Measurements from ENCODE around the gene KIF26B. TPM values are rescaled to one million over a fixed set of nuclear protein-coding genes. Genes with fewer than 3 reads are reported as not detected.

KIF26B gene
- total and polyA plus RNA-seq, 2 experiments from 2014 or later, result 2.5 to 8.0 TPM

DNA sequence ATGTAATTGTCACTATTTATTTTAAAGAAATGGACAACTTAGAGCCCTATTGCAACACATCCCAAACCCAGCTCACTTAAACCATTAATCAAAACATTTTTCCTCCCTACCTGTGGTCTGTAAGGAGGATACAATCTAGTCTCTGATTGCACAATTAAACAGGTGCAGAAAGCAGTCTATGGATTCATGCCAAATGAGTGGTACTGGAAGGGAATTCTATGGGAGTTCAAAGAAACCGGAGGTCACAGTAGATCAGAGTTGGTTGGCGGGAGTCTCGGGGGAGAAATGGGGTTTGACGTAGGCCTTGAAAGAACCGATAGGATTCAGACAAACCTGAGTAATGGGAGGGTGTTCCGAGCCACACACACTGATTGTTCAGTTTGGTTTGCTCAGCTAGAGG is 314.9 kb downstream of the KIF26B start:
- H3K4me3 ChIP-seq, result no peak overlapping the region
- H3K9ac ChIP-seq, result no peak overlapping the region
- H3K27ac ChIP-seq, result no peak overlapping the region
- H3K9me2 ChIP-seq (ENCODE audit: insufficient read depth), result no peaks in the 10 kb centered on the region
- WGBS, 2 experiments (ENCODE audit: low coverage in 1 of 2, low lambda C conversion rate in 2 of 2, missing lambda C conversion rate in 2 of 2), result 73 to 77% methylated on average over 6 of the region's 6 CpGs
- no peaks in the 10 kb centered on the region for H3F3A ChIP-seq (ENCODE audit: insufficient read depth)
- no peaks in the 10 kb centered on the region for H3K9me3 ChIP-seq (ENCODE audit: low read depth)
- H3K36me3 ChIP-seq (ENCODE audit: low read depth), result no peaks in the 10 kb centered on the region
- H3K4me1 ChIP-seq (ENCODE audit: insufficient read depth), result peaks cover 2% of the 10 kb centered on the region; the same call in 1 of the 2 replicates
- DNase-seq, result no peak
- in situ Hi-C loops (cut with MboI), result no loop called here
- no peaks in the 10 kb centered on the region for H3K79me2 ChIP-seq (ENCODE audit: insufficient read depth)
- no peak overlapping the region for H3K4me2 ChIP-seq (ENCODE audit: unreplicated experiment)
- TF ChIP-seq EZH2phosphoT487 (IDR thresholded peaks at IDR 0.05; ENCODE audit: insufficient read depth, low read depth), result no peak
- no peak for TF ChIP-seq EZH2 (IDR thresholded peaks at IDR 0.05; ENCODE audit: insufficient read depth, poor library complexity, severe bottlenecking)
- no peaks in the 10 kb centered on the region for H4K20me1 ChIP-seq (ENCODE audit: insufficient read depth)
- no peak overlapping the region for H2AFZ ChIP-seq
- H3K27me3 ChIP-seq (replicated peaks; ENCODE audit: insufficient read depth), result no peaks in the 10 kb centered on the region

DNA sequence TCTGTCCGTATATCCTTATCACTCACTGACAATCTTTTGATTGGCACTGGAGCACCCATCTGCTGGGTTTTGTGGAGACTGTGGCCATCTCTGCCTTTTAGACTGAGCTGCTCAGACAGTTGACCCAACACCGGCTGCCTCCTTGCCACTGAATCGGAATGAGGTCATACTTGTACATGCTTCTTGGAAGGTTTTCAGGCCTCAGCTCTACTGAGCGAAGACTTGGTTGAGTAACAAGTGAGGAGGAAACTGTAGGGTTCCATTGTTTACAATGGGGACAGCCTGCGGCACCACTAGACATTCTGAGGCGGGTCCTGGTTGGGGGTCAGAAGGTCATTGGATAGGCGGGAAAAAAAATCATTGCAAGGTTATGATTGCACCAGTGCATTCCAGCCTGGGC is 320.3 kb downstream of the KIF26B start:
- H3K9me2 ChIP-seq (ENCODE audit: insufficient read depth), result no peaks in the 10 kb centered on the region
- peaks cover 8% of the 10 kb centered on the region; the same call in 1 of the 2 replicates for H3K4me1 ChIP-seq (ENCODE audit: insufficient read depth)
- H3K36me3 ChIP-seq (ENCODE audit: low read depth), result no peaks in the 10 kb centered on the region
- no peak overlapping the region for H3K4me3 ChIP-seq
- TF ChIP-seq EZH2phosphoT487 (IDR thresholded peaks at IDR 0.05; ENCODE audit: insufficient read depth, low read depth) (no peak), EZH2 (IDR thresholded peaks at IDR 0.05; ENCODE audit: insufficient read depth, poor library complexity, severe bottlenecking) (no peak)
- H3K27ac ChIP-seq, result no peak overlapping the region
- 0 out of 2 replicates have a peak, but pooled peaks cover 9% of the 10 kb centered on the region for H3F3A ChIP-seq (ENCODE audit: insufficient read depth)
- H4K20me1 ChIP-seq (ENCODE audit: insufficient read depth), result no peaks in the 10 kb centered on the region
- 44% methylated on average over 7 of the region's 7 CpGs for WGBS, 2 experiments (ENCODE audit: low coverage in 1 of 2, low lambda C conversion rate in 2 of 2, missing lambda C conversion rate in 2 of 2)
- in situ Hi-C loops (cut with MboI), result no loop called here
- peak; percentile 92 for DNase-seq
- H3K9me3 ChIP-seq (ENCODE audit: low read depth), result no peaks in the 10 kb centered on the region
- H3K27me3 ChIP-seq (replicated peaks; ENCODE audit: insufficient read depth), result no peaks in the 10 kb centered on the region
- H2AFZ ChIP-seq, result no peak overlapping the region
- H3K9ac ChIP-seq, result no peak overlapping the region
- H3K79me2 ChIP-seq (ENCODE audit: insufficient read depth), result no peaks in the 10 kb centered on the region
- H3K4me2 ChIP-seq (ENCODE audit: unreplicated experiment), result no peak overlapping the region

DNA sequence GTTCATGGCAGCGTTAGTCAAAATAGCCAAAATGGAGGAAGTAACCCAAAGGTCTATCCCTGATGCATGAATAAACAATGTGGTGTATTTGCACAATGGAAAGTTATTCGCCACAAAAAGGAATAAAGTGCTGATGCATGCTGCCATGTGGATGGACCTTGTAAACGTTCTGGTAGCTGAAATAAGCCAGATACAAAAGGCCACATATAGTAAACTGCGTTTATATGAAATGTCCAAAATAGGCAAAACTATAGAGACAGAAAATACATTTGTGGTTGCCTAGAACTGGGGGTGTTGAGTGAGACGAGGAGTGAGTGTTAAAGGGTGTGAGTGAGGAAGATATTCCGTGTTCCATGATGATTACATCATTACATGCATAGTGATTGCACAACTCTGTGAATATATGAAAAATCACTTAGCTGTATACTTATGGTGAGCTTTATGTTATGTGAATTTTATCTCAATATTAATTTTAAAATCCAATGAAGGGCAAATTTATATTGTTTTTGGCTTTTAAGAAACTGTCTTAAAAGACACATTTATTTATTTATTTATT is 321.3 kb downstream of the KIF26B start:
- no peaks in the 10 kb centered on the region for H3K9me2 ChIP-seq (ENCODE audit: insufficient read depth)
- TF ChIP-seq EZH2 (IDR thresholded peaks at IDR 0.05; ENCODE audit: insufficient read depth, poor library complexity, severe bottlenecking) (no peak), EZH2phosphoT487 (IDR thresholded peaks at IDR 0.05; ENCODE audit: insufficient read depth, low read depth) (no peak)
- peaks cover 8% of the 10 kb centered on the region; the same call in 1 of the 2 replicates for H3K4me1 ChIP-seq (ENCODE audit: insufficient read depth)
- no peak overlapping the region for H3K4me3 ChIP-seq
- in situ Hi-C loops (cut with MboI), result no loop called here
- H3K79me2 ChIP-seq (ENCODE audit: insufficient read depth), result no peaks in the 10 kb centered on the region
- no peaks in the 10 kb centered on the region for H3K9me3 ChIP-seq (ENCODE audit: low read depth)
- 0 out of 2 replicates have a peak, but pooled peaks cover 9% of the 10 kb centered on the region for H3F3A ChIP-seq (ENCODE audit: insufficient read depth)
- DNase-seq, result peak; percentile 26
- H3K4me2 ChIP-seq (ENCODE audit: unreplicated experiment), result no peak overlapping the region
- H3K27ac ChIP-seq, result no peak overlapping the region
- H3K36me3 ChIP-seq (ENCODE audit: low read depth), result no peaks in the 10 kb centered on the region
- WGBS, 2 experiments (ENCODE audit: low coverage in 1 of 2, low lambda C conversion rate in 2 of 2, missing lambda C conversion rate in 2 of 2), result 55 to 57% methylated on average over 6 of the region's 6 CpGs
- H3K9ac ChIP-seq, result no peak overlapping the region
- H2AFZ ChIP-seq, result no peak overlapping the region
- H4K20me1 ChIP-seq (ENCODE audit: insufficient read depth), result no peaks in the 10 kb centered on the region
- no peaks in the 10 kb centered on the region for H3K27me3 ChIP-seq (replicated peaks; ENCODE audit: insufficient read depth)

DNA sequence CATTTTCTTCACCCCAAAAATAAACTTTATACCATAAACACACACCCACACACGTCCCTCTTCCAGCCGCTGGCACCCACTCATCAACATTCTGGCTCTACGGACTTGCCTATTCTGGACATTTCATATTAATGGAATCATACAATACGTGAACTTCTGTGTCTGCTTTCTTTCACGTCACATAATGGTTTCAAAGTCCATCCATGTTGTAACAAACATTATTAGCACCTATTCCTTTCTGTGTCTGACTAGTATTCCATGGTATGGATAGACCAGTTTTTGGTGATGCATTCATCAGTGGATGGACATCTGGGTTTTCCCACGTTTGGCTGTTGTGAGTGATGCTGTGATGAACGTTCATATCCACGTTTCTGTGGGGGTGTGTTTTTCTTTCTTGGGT is 323.2 kb downstream of the KIF26B start:
- no peak overlapping the region for H3K4me2 ChIP-seq (ENCODE audit: unreplicated experiment)
- no peak overlapping the region for H2AFZ ChIP-seq
- no peak overlapping the region for H3K27ac ChIP-seq
- no peaks in the 10 kb centered on the region for H4K20me1 ChIP-seq (ENCODE audit: insufficient read depth)
- 51 to 52% methylated on average over 8 of the region's 8 CpGs for WGBS, 2 experiments (ENCODE audit: low coverage in 1 of 2, low lambda C conversion rate in 2 of 2, missing lambda C conversion rate in 2 of 2)
- in situ Hi-C loops (cut with MboI), result no loop called here
- H3K79me2 ChIP-seq (ENCODE audit: insufficient read depth), result no peaks in the 10 kb centered on the region
- no peak overlapping the region for H3K9ac ChIP-seq
- H3F3A ChIP-seq (ENCODE audit: insufficient read depth), result 0 out of 2 replicates have a peak, but pooled peaks cover 9% of the 10 kb centered on the region
- no peaks in the 10 kb centered on the region for H3K27me3 ChIP-seq (replicated peaks; ENCODE audit: insufficient read depth)
- no peak for DNase-seq
- no peak overlapping the region for H3K4me3 ChIP-seq
- peaks cover 8% of the 10 kb centered on the region; the same call in 1 of the 2 replicates for H3K4me1 ChIP-seq (ENCODE audit: insufficient read depth)
- TF ChIP-seq EZH2 (IDR thresholded peaks at IDR 0.05; ENCODE audit: insufficient read depth, poor library complexity, severe bottlenecking) (no peak), EZH2phosphoT487 (IDR thresholded peaks at IDR 0.05; ENCODE audit: insufficient read depth, low read depth) (no peak)
- H3K36me3 ChIP-seq (ENCODE audit: low read depth), result no peaks in the 10 kb centered on the region
- no peaks in the 10 kb centered on the region for H3K9me3 ChIP-seq (ENCODE audit: low read depth)
- no peaks in the 10 kb centered on the region for H3K9me2 ChIP-seq (ENCODE audit: insufficient read depth)

Measured in GM23248 (cell line).